Measurements from ENCODE around the gene LEF1. TPM values are rescaled to one million over a fixed set of nuclear protein-coding genes. Genes with fewer than 3 reads are reported as not detected.

The LEF1 gene
- total and polyA plus RNA-seq, 2 donors (not counting 3 experiments of a cell fraction or from before 2014, with no cell fraction given), result 0.46 TPM; not detected in 1

DNA sequence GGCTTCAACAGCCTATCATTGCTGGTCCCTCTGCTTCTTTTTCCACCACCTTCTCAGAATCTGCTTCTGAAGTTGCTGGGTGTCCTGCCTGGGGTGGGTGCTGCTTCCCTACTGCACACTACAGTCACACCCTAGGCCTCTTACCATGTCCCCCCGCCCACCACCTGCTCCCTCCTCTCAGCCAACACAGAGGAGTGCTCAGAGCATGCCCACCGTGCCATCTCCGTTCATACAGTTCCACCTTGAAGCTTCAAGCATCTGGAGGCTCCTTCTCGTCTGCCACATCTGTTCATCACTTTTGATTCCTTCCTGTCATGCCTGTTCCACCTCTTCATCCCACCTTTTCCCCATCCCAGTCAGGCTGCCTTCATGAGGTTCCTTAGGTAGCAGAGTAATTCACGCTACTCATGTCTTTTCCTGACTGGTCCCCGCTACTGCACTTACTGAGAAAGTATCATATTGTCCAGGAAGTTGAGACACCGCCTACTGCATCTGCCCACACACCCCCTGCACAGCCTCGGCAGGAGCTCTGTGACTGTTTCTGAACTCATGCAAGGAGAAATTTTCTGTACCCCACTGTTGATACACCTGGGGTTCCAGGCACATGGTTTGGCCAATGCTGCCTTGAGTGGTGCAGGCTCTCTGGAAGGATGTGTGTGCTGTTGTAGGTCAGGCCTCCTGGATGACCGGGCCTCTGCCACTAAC is 139.6 kb downstream of the LEF1 start:
- no peak overlapping the region for H3K4me3 ChIP-seq (replicated peaks in 1 of 3; ENCODE audit: insufficient read depth in 1 of 3, low read depth in 1 of 3, low read length in 3 of 3)
- H3K9me3 ChIP-seq (replicated peaks; ENCODE audit: control insufficient read depth, insufficient read depth, low read length), result no peaks in the 10 kb centered on the region
- CTCF ChIA-PET, result interaction anchor here (1.6 to 8.1 kb wide), 5 partner anchors 9 to 543 kb away, joined by 3 to 93 read pairs (median 15); no protein-coding TSS in a partner anchor
- H3K4me2 ChIP-seq (ENCODE audit: insufficient read depth, low read length), result no peak overlapping the region
- no TSS peak for BruUV-seq (replicated peaks)
- H3K4me1 ChIP-seq (ENCODE audit: control insufficient read depth, extremely low read depth, insufficient read depth, low read length), result no peaks in the 10 kb centered on the region
- dilution Hi-C loops (cut with MboI; ENCODE audit: extremely low pct_ligation_motif_present, low sequenced_read_pairs) (no loop called here), intact Hi-C loops (cut with micrococcal nuclease) (no loop called here)
- H3K27me3 ChIP-seq (ENCODE audit: control insufficient read depth in 2 of 2, insufficient read depth in 2 of 2, low read length in 2 of 2), result no peaks in the 10 kb centered on the region
- no peaks in the 10 kb centered on the region for H3K36me3 ChIP-seq (ENCODE audit: control insufficient read depth in 2 of 2, extremely low read depth in 1 of 2, insufficient read depth in 2 of 2, low read length in 2 of 2)
- no peak overlapping the region for H3K27ac ChIP-seq (ENCODE audit: insufficient read depth, low read depth, low read length)
- H4K20me1 ChIP-seq (replicated peaks; ENCODE audit: control insufficient read depth, extremely low read depth, insufficient read depth, low read length), result no peaks in the 10 kb centered on the region
- FAIRE-seq (no peak), DNase-seq (ENCODE audit: low read depth, low spot score) (no peak)
- POLR2A ChIA-PET, result no interaction called here
- H3K9ac ChIP-seq (replicated peaks; ENCODE audit: extremely low read depth, insufficient read depth, low read length), result no peak overlapping the region
- H2AFZ ChIP-seq (ENCODE audit: low read depth, low read length), result no peak overlapping the region
- H3K79me2 ChIP-seq (ENCODE audit: control insufficient read depth, insufficient read depth, low read length), result no peaks in the 10 kb centered on the region
- TF ChIP-seq GATA2 (IDR thresholded peaks at IDR 0.05; ENCODE audit: insufficient read depth, insufficient read length, low read depth, low read length) (no peak), POLR2A (IDR thresholded peaks at IDR 0.05; ENCODE audit: low read depth, low read length) (no peak), POLR2AphosphoS5 (IDR thresholded peaks at IDR 0.05; ENCODE audit: insufficient read depth, low read depth, low read length) (no peak), MYC (IDR thresholded peaks at IDR 0.05; ENCODE audit: low read depth, low read length) (no peak), EZH2 (IDR thresholded peaks at IDR 0.05; ENCODE audit: borderline replicate concordance, low read depth, low read length, severe bottlenecking) (no peak), FOS (IDR thresholded peaks at IDR 0.05; ENCODE audit: borderline replicate concordance, insufficient read depth, low read length) (no peak), JUN (IDR thresholded peaks at IDR 0.05; ENCODE audit: borderline replicate concordance, insufficient read depth, insufficient read length, low read depth) (no peak)
- TF ChIP-seq, protein P1, sequence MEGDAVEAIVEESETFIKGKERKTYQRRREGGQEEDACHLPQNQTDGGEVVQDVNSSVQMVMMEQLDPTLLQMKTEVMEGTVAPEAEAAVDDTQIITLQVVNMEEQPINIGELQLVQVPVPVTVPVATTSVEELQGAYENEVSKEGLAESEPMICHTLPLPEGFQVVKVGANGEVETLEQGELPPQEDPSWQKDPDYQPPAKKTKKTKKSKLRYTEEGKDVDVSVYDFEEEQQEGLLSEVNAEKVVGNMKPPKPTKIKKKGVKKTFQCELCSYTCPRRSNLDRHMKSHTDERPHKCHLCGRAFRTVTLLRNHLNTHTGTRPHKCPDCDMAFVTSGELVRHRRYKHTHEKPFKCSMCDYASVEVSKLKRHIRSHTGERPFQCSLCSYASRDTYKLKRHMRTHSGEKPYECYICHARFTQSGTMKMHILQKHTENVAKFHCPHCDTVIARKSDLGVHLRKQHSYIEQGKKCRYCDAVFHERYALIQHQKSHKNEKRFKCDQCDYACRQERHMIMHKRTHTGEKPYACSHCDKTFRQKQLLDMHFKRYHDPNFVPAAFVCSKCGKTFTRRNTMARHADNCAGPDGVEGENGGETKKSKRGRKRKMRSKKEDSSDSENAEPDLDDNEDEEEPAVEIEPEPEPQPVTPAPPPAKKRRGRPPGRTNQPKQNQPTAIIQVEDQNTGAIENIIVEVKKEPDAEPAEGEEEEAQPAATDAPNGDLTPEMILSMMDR (IDR thresholded peaks at IDR 0.05; ENCODE audit: extremely low read depth in 1 of 2, insufficient read depth in 1 of 2, low read depth in 1 of 2, low read length in 2 of 2), result no peak
- TF ChIP-seq, protein P2, sequence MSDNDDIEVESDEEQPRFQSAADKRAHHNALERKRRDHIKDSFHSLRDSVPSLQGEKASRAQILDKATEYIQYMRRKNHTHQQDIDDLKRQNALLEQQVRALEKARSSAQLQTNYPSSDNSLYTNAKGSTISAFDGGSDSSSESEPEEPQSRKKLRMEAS (IDR thresholded peaks at IDR 0.05; ENCODE audit: insufficient read depth, insufficient read length), result no peak
- no peaks in the 10 kb centered on the region for H3K9me1 ChIP-seq (replicated peaks; ENCODE audit: control insufficient read depth, extremely low read depth, insufficient read depth, low read length)

All from endothelial cell of umbilical vein (primary cell).